Heart right ventricle (tissue), 16 donors: Measurements from ENCODE around the gene SHFL. TPM values are rescaled to one million over a fixed set of nuclear protein-coding genes. Genes with fewer than 3 reads are reported as not detected.
A peak's percentile ranks its signal among the peaks of the same experiment; 100 is the strongest.

Experiments
- ATAC-seq, 8 donors: fragments of 200-7000 bp; cut with Tn5 transposase; one replicate each; pipeline ENCODE4 v1.9.1; 2020; ENCODE audit warnings: mild to moderate bottlenecking in 8 of 8, moderate library complexity in 8 of 8, moderate number of reproducible peaks in 1 of 8
- DNase-seq, 2 donors: peaks; one replicate each; pipeline ENCODE4 v3.0.0-alpha.2; 2020
- H3K27ac ChIP-seq, 10 donors: fragments of 200-600 bp; sonication (generic) in 2 of 10; one replicate each; pipeline versions ENCODE4 v1.5.0 to v1.8.0; 2020 to 2022; ENCODE audit warnings: mild to moderate bottlenecking in 3 of 10
- H3K27me3 ChIP-seq, 7 donors: fragments of 200-600 bp; one replicate each; pipeline ENCODE4 v1.8.0; 2021 to 2022; ENCODE audit warnings: mild to moderate bottlenecking in 2 of 7
- H3K36me3 ChIP-seq, 9 donors: fragments of 200-600 bp; sonication (generic) in 1 of 9; one replicate each; pipeline versions ENCODE4 v1.5.0 to v1.8.0; 2020 to 2022; ENCODE audit warnings: mild to moderate bottlenecking in 2 of 9
- H3K4me1 ChIP-seq, 9 donors: fragments of 200-600 bp; sonication (generic) in 1 of 9; one replicate each; pipeline versions ENCODE4 v1.5.0 to v1.8.0; 2020 to 2022; ENCODE audit warnings: mild to moderate bottlenecking in 4 of 9
- H3K4me3 ChIP-seq, 10 donors: fragments of 200-600 bp; sonication (generic) in 2 of 10; one replicate each; pipeline versions ENCODE4 v1.5.0 to v1.8.0; 2020 to 2022; ENCODE audit warnings: mild to moderate bottlenecking in 7 of 10, moderate library complexity in 2 of 10
- H3K9me3 ChIP-seq, 11 donors: fragments of 200-600 bp in 10 of 11; sonication (generic) in 2 of 11; one replicate each; pipeline versions ENCODE4 v1.5.0 to v1.8.0; 2013 to 2022; ENCODE audit warnings: mild to moderate bottlenecking in 2 of 11, control low read depth in 1 of 11, moderate library complexity in 1 of 11
- WGBS, 2 donors: extraction: QIAGEN DNeasy Blood & Tissue Kit; methylation state at CpG; one replicate each; pipeline ENCODE4 v1.1.7; 2013; ENCODE audit warnings: inconsistent platforms in 1 of 2; 5-methylcytosine and 5-hydroxymethylcytosine counted together
- intact Hi-C, 10 donors: fragments of 100-400 bp; cut with DNase I; formaldehyde crosslinking; loops; one replicate each; pipeline versions ENCODE4 v1.11.1 to v1.14.2; 2022
- polyA plus RNA-seq, 2 donors: library from polyadenylated mRNA; stranded (reverse); fragments of 200-250 nt; gene quantifications; one replicate each; pipeline ENCODE4 v1.2.3, GENCODE V29; 2013
- total RNA-seq, 10 donors: library from RNA; stranded (reverse); fragmentation: NEBNext Ultra II Directional in 3 of 10; extraction: Animal tissue kit (Norgen Biotek cat#: 25700) in 3 of 10; gene quantifications; one replicate each; pipeline versions ENCODE4 v1.2.1 to v1.2.4, GENCODE V29; 2021 to 2023
- TF ChIP-seq, protein P1 (sequence below), 9 donors: fragments of 200-600 bp; sonication (generic) in 2 of 9; IDR thresholded peaks; one replicate each; pipeline versions ENCODE4 v1.5.0 to v1.8.0; 2021 to 2022; ENCODE audit warnings: antibody characterized with exemption in 9 of 9, mild to moderate bottlenecking in 5 of 9, moderate library complexity in 1 of 9
- donor health status: Arrhythmogenic right ventricular cardiomyopathy.
- donor health status: ischemic (EF 13 %, LVEDD 7.1; RV severe dilation, severe dysfunction).
- donor health status: healthy with polysubstance abuse.
- donor health status: DM: no; HTN: yes; CAD: no.
- donor health status: DM: no; HTN: no; CAD: no.
- donor health status: ischemic (EF 25% LVEDD 6.9; RV normal size, moderate dysfunction).
- donor health status: ischemic (EF 25% LVEDD 5.7; RV mildly dilated, moderate dysfunction).
- donor health status: healthy.
- donor health status: DM: yes; HTN: yes; CAD: no.
- donor health status: Ischemic cardiomyopathy.
- donor health status: ischemic (EF 35%, LVEDD 5.7; RV mildly dilated, moderate dysfunction).
- donor health status: nonischemic (EF 11% LVEDD 7.7; RV severe dilation, severe dysfunction).
- donor health status: DM: yes; HTN: yes; CAD: no.
- donor health status: PGD.
- donor health status: ischemic (EF 29% LVEDD 5.4; RV normal size, mild dysfunction).
- donor health status: nonischemic (EF 23%, LVEDD 6.1; RV moderate dilation, normal function).

Gene SHFL
- total and polyA plus RNA-seq, 12 donors, result 4.0 to 30.2 (median 10.2) TPM

DNA sequence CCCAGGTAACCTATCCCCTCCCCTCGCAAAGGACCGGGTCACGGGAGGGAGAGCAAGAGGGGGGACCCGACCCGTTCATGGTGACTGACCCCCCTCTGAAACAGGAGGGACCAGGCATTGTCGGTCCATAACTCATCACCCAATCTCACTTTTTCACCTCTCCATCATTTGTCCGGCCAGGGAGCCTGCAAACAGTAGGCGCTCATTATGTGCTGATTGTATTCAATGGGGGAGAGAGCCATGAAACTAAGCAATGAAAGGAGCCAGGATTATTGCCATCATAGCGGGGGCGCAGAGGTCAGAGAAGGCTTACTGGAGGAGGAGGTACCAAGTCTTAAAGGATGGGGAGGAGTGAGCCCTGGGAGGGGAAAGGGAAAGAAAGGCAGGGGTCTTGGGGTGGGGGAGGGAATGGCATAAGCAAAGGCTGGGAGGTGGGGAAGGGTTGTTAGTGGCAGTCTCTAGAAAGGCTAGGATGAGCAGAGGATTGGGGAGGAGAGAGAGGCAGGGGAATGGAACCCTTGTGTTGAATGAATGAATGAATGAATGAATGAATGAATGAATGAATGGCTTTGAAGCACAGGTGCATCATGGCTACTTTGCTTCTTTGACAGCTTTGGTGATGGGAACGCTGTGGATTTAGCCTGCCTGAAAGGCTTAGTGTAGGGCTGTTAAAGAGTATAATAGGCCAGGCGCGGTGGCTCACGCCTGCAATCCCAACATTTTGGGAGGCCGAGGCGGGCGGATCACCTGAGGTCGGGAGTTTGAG lies 1.4 kb downstream of the SHFL start:
- Histone ChIP-seq H3K4me3 (peak overlapping the region in 9 of 10 donors; percentile 88 to 100 (median 98)), H3K9me3 (peaks cover 0 to 14% (median 0%) of the 10 kb centered on the region in 11 donors), H3K27me3 (no peaks in the 10 kb centered on the region), H3K27ac (peak overlapping the region in 8 of 10 donors; percentile 92 to 99 (median 96)), H3K4me1 (peaks cover 0 to 15% (median 10%) of the 10 kb centered on the region in 9 donors), H3K36me3 (peaks cover 0 to 41% (median 0%) of the 10 kb centered on the region in 9 donors)
- no peak for ATAC-seq
- WGBS, 2 donors, result 87 to 92% methylated on average over 18 of the region's 18 CpGs
- no peak for DNase-seq
- intact Hi-C loops, result no loop called here
- TF ChIP-seq, protein P1, sequence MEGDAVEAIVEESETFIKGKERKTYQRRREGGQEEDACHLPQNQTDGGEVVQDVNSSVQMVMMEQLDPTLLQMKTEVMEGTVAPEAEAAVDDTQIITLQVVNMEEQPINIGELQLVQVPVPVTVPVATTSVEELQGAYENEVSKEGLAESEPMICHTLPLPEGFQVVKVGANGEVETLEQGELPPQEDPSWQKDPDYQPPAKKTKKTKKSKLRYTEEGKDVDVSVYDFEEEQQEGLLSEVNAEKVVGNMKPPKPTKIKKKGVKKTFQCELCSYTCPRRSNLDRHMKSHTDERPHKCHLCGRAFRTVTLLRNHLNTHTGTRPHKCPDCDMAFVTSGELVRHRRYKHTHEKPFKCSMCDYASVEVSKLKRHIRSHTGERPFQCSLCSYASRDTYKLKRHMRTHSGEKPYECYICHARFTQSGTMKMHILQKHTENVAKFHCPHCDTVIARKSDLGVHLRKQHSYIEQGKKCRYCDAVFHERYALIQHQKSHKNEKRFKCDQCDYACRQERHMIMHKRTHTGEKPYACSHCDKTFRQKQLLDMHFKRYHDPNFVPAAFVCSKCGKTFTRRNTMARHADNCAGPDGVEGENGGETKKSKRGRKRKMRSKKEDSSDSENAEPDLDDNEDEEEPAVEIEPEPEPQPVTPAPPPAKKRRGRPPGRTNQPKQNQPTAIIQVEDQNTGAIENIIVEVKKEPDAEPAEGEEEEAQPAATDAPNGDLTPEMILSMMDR (IDR thresholded peaks at IDR 0.05), result no peak

DNA sequence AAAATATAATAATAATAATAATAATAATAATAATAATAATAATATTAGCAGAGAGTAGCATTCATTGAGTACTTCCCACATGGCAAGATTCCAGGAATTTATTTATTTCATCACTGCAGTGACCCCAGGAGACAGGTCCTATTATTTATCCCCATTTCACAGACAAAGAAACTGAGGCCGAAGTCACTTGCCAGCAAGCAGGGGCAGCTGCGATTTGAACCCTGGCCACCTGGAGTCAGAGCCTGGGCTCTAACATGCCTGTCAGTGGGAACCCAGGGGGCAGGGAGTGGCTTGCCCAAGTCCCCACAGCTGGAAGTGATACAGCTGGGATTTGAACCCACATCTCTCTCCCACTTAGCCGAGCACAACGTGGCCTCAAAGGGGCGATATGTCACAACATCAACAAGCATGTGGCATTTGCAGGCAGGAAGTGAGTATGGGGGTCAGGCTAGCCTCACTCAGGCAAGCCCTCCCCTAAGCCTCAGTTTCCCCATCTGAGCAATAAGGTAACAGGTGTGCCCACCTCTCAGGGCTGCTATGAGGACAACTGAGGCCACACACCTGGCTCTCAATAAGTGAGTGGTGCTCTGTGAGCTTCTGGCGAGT lies 2.9 kb downstream of the SHFL start:
- TF ChIP-seq, protein P1 (IDR thresholded peaks at IDR 0.05), result no peak
- Histone ChIP-seq H3K27ac (no peak overlapping the region), H3K4me1 (peaks cover 0 to 15% (median 10%) of the 10 kb centered on the region in 9 donors), H3K36me3 (peaks cover 0 to 56% (median 0%) of the 10 kb centered on the region in 9 donors), H3K9me3 (peaks cover 0 to 14% (median 0%) of the 10 kb centered on the region in 11 donors), H3K4me3 (no peak overlapping the region), H3K27me3 (no peaks in the 10 kb centered on the region)
- no peak for DNase-seq
- ATAC-seq, result no peak
- WGBS, 2 donors, result 89 to 92% methylated on average over 6 of the region's 6 CpGs
- intact Hi-C loops, result no loop called here

DNA sequence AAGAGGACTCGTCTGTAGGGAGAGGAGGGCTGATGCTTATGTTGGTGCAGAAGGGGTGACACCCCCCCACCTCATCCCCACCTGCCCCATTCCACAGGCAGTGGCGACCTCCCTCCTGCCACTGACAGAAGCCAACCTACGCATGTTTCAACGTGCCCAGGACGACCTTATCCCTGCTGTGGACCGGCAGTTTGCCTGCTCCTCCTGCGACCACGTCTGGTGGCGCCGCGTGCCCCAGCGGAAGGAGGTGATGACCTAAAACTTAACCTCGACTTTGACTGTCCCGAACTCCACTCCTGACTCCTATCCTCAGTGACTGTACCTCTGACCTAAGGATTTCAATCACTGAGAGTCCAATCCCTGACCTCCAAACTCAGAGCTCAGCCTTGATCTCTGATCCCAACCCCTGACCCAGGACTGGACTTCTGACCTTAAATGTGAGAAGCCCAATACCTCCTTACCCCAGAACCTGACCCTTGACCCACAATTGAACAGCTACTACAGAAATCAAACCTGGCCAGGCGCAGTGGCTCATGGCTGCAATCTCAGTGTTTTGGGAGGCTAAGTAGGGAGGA lies 3.8 kb downstream of the SHFL start:
- Histone ChIP-seq H3K4me3 (no peak overlapping the region), H3K9me3 (peaks cover 0 to 14% (median 0%) of the 10 kb centered on the region in 11 donors), H3K4me1 (peaks cover 0 to 15% (median 10%) of the 10 kb centered on the region in 9 donors), H3K27me3 (no peaks in the 10 kb centered on the region), H3K27ac (no peak overlapping the region), H3K36me3 (peaks cover 0 to 56% (median 0%) of the 10 kb centered on the region in 9 donors)
- 79 to 87% methylated on average over 15 of the region's 15 CpGs for WGBS, 2 donors
- no peak for DNase-seq
- intact Hi-C loops, result no loop called here
- TF ChIP-seq, protein P1 (IDR thresholded peaks at IDR 0.05), result no peak
- ATAC-seq, result no peak

DNA sequence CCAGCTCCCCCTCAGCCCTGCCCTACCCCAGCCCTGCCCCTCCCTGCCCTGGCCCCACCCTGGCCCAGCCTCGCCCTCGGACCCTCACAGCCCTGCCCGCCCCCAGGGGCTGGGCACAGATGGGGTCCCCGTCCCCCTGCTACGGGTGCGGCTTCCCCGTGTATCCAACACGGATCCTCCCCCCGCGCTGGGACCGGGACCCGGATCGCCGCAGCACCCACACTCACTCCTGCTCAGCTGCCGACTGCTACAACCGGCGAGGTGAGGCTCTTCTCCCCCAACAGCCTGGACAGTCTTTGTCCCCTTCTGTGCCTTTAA lies 5.2 kb downstream of the SHFL start:
- DNase-seq, result no peak
- Histone ChIP-seq H3K4me3 (no peak overlapping the region), H3K27me3 (no peaks in the 10 kb centered on the region), H3K9me3 (peaks cover 0 to 14% (median 0%) of the 10 kb centered on the region in 11 donors), H3K4me1 (peaks cover 0 to 20% (median 15%) of the 10 kb centered on the region in 9 donors), H3K27ac (no peak overlapping the region), H3K36me3 (peaks cover 0 to 56% (median 0%) of the 10 kb centered on the region in 9 donors)
- intact Hi-C loops, result no loop called here
- TF ChIP-seq, protein P1 (IDR thresholded peaks at IDR 0.05), result no peak
- ATAC-seq, result no peak
- 93 to 95% methylated on average over 17 of the region's 17 CpGs for WGBS, 2 donors
